ENCODE data around the gene ANKS1B. TPM values are rescaled to one million over a fixed set of nuclear protein-coding genes. Genes with fewer than 3 reads are reported as not detected.

The ANKS1B gene
- total and polyA plus RNA-seq, 2 experiments from 2014 or later = 1.8 to 1.9 TPM

DNA sequence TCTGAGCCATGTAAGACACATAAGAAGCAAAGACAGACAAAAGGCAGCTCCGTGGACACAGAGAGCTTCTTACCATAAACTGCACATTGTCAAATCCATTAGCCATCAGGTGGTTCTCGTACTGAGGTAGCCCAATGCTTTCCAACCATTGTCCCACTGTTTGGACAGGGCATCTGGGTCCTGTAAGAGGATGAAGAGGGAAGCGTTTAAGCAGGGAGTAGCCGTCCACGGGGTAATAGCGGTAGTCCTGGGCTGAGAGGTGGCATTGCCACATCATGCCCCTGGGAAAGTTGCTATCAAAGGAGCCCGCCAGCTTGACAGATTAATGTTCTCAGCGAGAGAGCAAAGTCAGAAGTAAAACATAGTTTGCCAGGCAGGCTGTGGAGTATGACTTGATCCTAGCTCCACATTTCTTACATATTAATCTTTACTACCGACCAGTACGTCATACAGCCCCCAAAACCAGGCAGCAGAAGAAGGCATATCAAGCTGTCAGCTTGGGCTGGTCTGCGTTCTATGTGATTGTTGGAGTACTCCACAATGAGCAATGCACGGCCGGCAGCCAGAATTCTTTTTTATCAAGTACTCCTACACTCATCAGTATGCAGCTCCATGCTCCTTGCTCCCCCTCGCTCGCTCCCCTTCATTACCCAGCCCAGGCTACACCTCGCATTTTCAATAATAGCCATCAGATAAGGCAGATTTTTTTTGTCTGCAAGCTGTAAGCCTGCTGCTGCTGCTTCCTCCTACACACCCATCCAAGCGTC, 830.3 kb downstream of the ANKS1B start:
- Histone ChIP-seq H3K27me3 (no peaks in the 10 kb centered on the region), H3K36me3 (no peaks in the 10 kb centered on the region), H3K4me1 (ENCODE audit: low read depth) (peaks cover 6% of the 10 kb centered on the region), H3K4me3 (no peak overlapping the region), H3K9me3 (ENCODE audit: low read depth) (no peaks in the 10 kb centered on the region), H3K27ac (no peak overlapping the region)
- TF ChIP-seq, protein P1, sequence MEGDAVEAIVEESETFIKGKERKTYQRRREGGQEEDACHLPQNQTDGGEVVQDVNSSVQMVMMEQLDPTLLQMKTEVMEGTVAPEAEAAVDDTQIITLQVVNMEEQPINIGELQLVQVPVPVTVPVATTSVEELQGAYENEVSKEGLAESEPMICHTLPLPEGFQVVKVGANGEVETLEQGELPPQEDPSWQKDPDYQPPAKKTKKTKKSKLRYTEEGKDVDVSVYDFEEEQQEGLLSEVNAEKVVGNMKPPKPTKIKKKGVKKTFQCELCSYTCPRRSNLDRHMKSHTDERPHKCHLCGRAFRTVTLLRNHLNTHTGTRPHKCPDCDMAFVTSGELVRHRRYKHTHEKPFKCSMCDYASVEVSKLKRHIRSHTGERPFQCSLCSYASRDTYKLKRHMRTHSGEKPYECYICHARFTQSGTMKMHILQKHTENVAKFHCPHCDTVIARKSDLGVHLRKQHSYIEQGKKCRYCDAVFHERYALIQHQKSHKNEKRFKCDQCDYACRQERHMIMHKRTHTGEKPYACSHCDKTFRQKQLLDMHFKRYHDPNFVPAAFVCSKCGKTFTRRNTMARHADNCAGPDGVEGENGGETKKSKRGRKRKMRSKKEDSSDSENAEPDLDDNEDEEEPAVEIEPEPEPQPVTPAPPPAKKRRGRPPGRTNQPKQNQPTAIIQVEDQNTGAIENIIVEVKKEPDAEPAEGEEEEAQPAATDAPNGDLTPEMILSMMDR (IDR thresholded peaks at IDR 0.05; ENCODE audit: low read depth, low read length) = no peak
- DNase-seq (ENCODE audit: low read depth in 1 of 2, low spot score in 1 of 2) = peak; percentile 25 to 84

DNA sequence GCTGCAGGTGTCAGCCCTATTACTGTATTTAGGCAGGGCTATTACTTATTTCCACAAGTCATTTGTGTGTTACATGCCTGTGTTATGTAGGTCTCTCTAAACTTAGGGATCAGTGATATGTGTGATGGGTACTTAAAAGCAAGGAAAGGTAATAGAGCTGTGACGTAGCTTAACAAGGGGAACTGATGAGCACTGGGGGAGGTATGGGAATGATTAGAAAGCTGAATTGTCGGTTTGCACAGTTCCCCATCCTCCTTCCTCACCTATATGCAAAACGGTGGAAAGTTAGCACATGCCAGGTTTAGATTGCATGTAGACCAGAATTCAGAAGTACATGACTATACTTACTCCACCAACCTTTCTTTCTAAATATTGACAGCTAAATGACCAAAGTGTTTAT, 831.4 kb downstream of the ANKS1B start:
- TF ChIP-seq, protein P1 (IDR thresholded peaks at IDR 0.05; ENCODE audit: low read depth, low read length) = no peak
- Histone ChIP-seq H3K36me3 (no peaks in the 10 kb centered on the region), H3K4me3 (no peak overlapping the region), H3K27ac (no peak overlapping the region), H3K9me3 (ENCODE audit: low read depth) (no peaks in the 10 kb centered on the region), H3K4me1 (ENCODE audit: low read depth) (peaks cover 6% of the 10 kb centered on the region), H3K27me3 (no peaks in the 10 kb centered on the region)
- DNase-seq (ENCODE audit: low read depth in 1 of 2, low spot score in 1 of 2) = no peak

DNA sequence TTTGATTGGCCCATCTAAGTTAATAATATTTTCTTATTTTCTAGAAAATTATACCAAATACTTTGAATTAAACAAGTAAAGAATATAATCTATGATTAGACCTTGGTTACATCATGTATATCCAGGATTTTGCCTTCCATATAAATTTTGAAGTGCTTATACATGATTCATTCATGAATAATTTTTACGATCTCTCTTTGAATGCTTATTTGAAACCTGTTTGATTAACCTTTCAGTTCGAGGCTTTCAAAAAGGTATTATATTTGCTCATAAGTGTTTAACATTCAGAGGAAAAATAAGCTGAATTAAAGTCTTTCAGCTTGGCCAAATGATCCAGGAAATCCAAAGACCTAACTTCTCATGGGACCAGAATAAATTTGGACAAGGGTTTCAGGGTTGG, 832.4 kb downstream of the ANKS1B start:
- DNase-seq (ENCODE audit: low read depth in 1 of 2, low spot score in 1 of 2) = no peak
- H3K27me3 ChIP-seq = no peaks in the 10 kb centered on the region
- no peak overlapping the region for H3K4me3 ChIP-seq
- peaks cover 6% of the 10 kb centered on the region for H3K4me1 ChIP-seq (ENCODE audit: low read depth)
- no peaks in the 10 kb centered on the region for H3K36me3 ChIP-seq
- no peak overlapping the region for H3K27ac ChIP-seq
- H3K9me3 ChIP-seq (ENCODE audit: low read depth) = no peaks in the 10 kb centered on the region
- TF ChIP-seq, protein P1 (IDR thresholded peaks at IDR 0.05; ENCODE audit: low read depth, low read length) = no peak

DNA sequence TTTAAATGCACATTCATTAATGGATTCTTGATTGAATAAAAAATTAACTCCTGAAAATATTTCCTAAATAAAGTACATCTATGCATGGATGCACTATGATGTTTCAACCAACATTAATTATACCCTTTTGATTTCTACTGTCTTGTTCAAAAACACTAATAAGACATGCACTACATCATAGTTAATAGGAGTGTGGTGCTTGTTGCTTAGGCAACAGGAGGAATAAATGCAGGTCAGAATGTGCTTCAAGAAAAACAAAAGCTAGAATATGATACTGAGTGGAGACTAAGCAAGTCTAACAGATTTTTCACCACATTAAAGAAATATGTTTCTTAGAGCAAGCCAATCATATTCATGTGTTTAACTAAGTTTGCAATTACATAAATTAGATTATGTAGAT, 833.0 kb downstream of the ANKS1B start:
- no peaks in the 10 kb centered on the region for H3K36me3 ChIP-seq
- H3K4me1 ChIP-seq (ENCODE audit: low read depth) = peaks cover 6% of the 10 kb centered on the region
- H3K9me3 ChIP-seq (ENCODE audit: low read depth) = no peaks in the 10 kb centered on the region
- H3K27ac ChIP-seq = no peak overlapping the region
- DNase-seq (ENCODE audit: low read depth in 1 of 2, low spot score in 1 of 2) = no peak
- TF ChIP-seq, protein P1 (IDR thresholded peaks at IDR 0.05; ENCODE audit: low read depth, low read length) = no peak
- no peaks in the 10 kb centered on the region for H3K27me3 ChIP-seq
- no peak overlapping the region for H3K4me3 ChIP-seq

DNA sequence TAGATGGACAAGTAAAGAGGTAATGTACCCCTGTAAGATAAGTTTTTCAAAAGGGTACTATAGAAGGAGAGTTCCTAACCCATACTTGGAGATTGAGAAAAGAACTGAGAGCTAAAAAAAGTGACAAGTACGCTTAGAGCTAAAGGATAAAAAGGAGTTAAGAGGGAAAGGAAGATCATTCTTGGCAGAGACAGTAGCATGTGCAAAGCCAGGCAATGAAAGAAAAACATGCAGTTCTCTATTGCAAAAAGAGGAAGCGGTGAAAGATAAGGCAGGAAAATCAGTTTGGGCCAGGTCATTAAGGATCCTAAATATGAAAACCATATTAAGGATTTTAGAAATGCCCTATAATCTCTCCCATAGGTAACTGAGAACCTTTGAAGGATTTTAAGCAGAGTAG, 837.6 kb downstream of the ANKS1B start:
- no peak overlapping the region for H3K27ac ChIP-seq
- no peak overlapping the region for H3K4me3 ChIP-seq
- no peaks in the 10 kb centered on the region for H3K4me1 ChIP-seq (ENCODE audit: low read depth)
- H3K9me3 ChIP-seq (ENCODE audit: low read depth) = peaks cover 3% of the 10 kb centered on the region
- DNase-seq (ENCODE audit: low read depth in 1 of 2, low spot score in 1 of 2) = peak in 1 of 2 donors; percentile 36
- TF ChIP-seq, protein P1 (IDR thresholded peaks at IDR 0.05; ENCODE audit: low read depth, low read length) = no peak
- H3K36me3 ChIP-seq = no peaks in the 10 kb centered on the region
- no peaks in the 10 kb centered on the region for H3K27me3 ChIP-seq
